KMS-11 (cell line): ENCODE measurements around the gene SEMA5A.

Experiments used
- H2AFZ ChIP-seq: fragments of 200-600 bp; sonication (generic); 2 replicates; pipeline ENCODE4 v1.6.1; 2016; ENCODE audit warnings: antibody characterized with exemption, mixed run types, low read depth
- H3K27ac ChIP-seq: fragments of 200-600 bp; sonication (generic); 2 replicates; pipeline ENCODE4 v1.6.1; 2016; ENCODE audit warnings: mild to moderate bottlenecking, mixed run types
- H3K27me3 ChIP-seq: fragments of 200-600 bp; sonication (generic); 2 replicates; pipeline ENCODE4 v1.6.1; 2017; ENCODE audit warnings: mild to moderate bottlenecking, low read depth, mixed run types, moderate library complexity; ENCODE audit not compliant: insufficient read depth
- H3K36me3 ChIP-seq: fragments of 200-600 bp; sonication (generic); 2 replicates; pipeline ENCODE4 v1.6.1; 2017; ENCODE audit warnings: mild to moderate bottlenecking, mixed run types; ENCODE audit not compliant: insufficient read depth
- H3K4me1 ChIP-seq: fragments of 200-600 bp; sonication (generic); 2 replicates; pipeline ENCODE4 v1.6.1; 2016; ENCODE audit warnings: mild to moderate bottlenecking, low read depth, mixed run types; ENCODE audit not compliant: poor library complexity, severe bottlenecking
- H3K4me2 ChIP-seq: fragments of 200-600 bp; sonication (generic); 2 replicates; pipeline ENCODE4 v1.7.0; 2016; ENCODE audit warnings: mild to moderate bottlenecking, mixed run types
- H3K4me3 ChIP-seq: fragments of 200-600 bp; sonication (generic); IDR thresholded peaks from 2 replicates; pipeline ENCODE4 v1.6.1; 2017; ENCODE audit warnings: low read depth, low read length, mixed read lengths; ENCODE audit not compliant: insufficient read depth
- H3K79me2 ChIP-seq: fragments of 200-600 bp; sonication (generic); 2 replicates; pipeline ENCODE4 v1.6.1; 2016; ENCODE audit warnings: low read depth, mixed run types; ENCODE audit not compliant: insufficient read depth
- H3K9ac ChIP-seq: fragments of 200-600 bp; sonication (generic); 2 replicates; pipeline ENCODE4 v1.6.1; 2016; ENCODE audit warnings: mild to moderate bottlenecking, mixed run types
- H4K20me1 ChIP-seq: fragments of 200-600 bp; sonication (generic); 2 replicates; pipeline ENCODE4 v1.6.1; 2016; ENCODE audit warnings: mild to moderate bottlenecking, mixed run types; ENCODE audit not compliant: insufficient read depth
- CTCF ChIP-seq: fragments of 200-600 bp; sonication (generic); conservative IDR thresholded peaks from 2 replicates; pipeline ENCODE4 v1.6.1; 2017; ENCODE audit warnings: low read depth, mild to moderate bottlenecking, antibody characterized with exemption, low read length, moderate library complexity, mixed read lengths

The SEMA5A gene

GRCh38 chr5:9388941-9389674, 156.8 kb downstream of the SEMA5A start:
- Histone ChIP-seq H3K4me3 (no peak overlapping the region), H3K27ac (no peak overlapping the region), H2AFZ (no peak overlapping the region), H3K9ac (no peak overlapping the region), H3K4me1 (no peaks in the 10 kb centered on the region), H3K27me3 (no peaks in the 10 kb centered on the region), H3K79me2 (no peaks in the 10 kb centered on the region), H3K4me2 (no peak overlapping the region), H3K36me3 (no peaks in the 10 kb centered on the region), H4K20me1 (no peaks in the 10 kb centered on the region)
- TF ChIP-seq CTCF: no peak

- Histone ChIP-seq H3K4me3 (no peak overlapping the region), H3K36me3 (no peaks in the 10 kb centered on the region), H3K27me3 (no peaks in the 10 kb centered on the region), H3K4me1 (no peaks in the 10 kb centered on the region), H3K79me2 (no peaks in the 10 kb centered on the region), H3K27ac (no peak overlapping the region), H2AFZ (no peak overlapping the region), H3K9ac (no peak overlapping the region), H3K4me2 (no peak overlapping the region), H4K20me1 (no peaks in the 10 kb centered on the region)
- no peak for TF ChIP-seq CTCF
These were observed 158.0 kb downstream of the SEMA5A start for GRCh38 chr5:9387879-9388278.

GRCh38 chr5:9386945-9387344, 158.9 kb downstream of the SEMA5A start:
- TF ChIP-seq CTCF: no peak
- Histone ChIP-seq H3K79me2 (no peaks in the 10 kb centered on the region), H3K9ac (no peak overlapping the region), H2AFZ (no peak overlapping the region), H3K27me3 (no peaks in the 10 kb centered on the region), H3K4me2 (no peak overlapping the region), H3K4me3 (no peak overlapping the region), H4K20me1 (no peaks in the 10 kb centered on the region), H3K27ac (no peak overlapping the region), H3K4me1 (no peaks in the 10 kb centered on the region), H3K36me3 (no peaks in the 10 kb centered on the region)

GRCh38 chr5:9382522-9382921, 163.4 kb downstream of the SEMA5A start:
- no peaks in the 10 kb centered on the region for H3K4me1 ChIP-seq
- no peak overlapping the region for H3K4me2 ChIP-seq
- no peak overlapping the region for H3K4me3 ChIP-seq

More at GRCh38 chr5:9382522-9382921, 163.4 kb downstream of the SEMA5A start:
- no peaks in the 10 kb centered on the region for H3K79me2 ChIP-seq
- H4K20me1 ChIP-seq: no peaks in the 10 kb centered on the region
- H2AFZ ChIP-seq: no peak overlapping the region
- no peak overlapping the region for H3K9ac ChIP-seq
- H3K27me3 ChIP-seq: no peaks in the 10 kb centered on the region
- H3K36me3 ChIP-seq: no peaks in the 10 kb centered on the region
- H3K27ac ChIP-seq: no peak overlapping the region
- TF ChIP-seq CTCF: no peak
